NB4 (cell line): ENCODE data around the gene OR5AU1.

Experiments used
- CTCF ChIP-seq: IDR thresholded peaks from one replicate; pipeline ENCODE4 v1.5.1; 2012; ENCODE audit warnings: low read depth, low read length
- POLR2A ChIP-seq: IDR thresholded peaks from 2 replicates; pipeline ENCODE4 v1.6.1; 2011; ENCODE audit warnings: mild to moderate bottlenecking; ENCODE audit not compliant: insufficient read length; ENCODE audit errors: extremely low read depth

- peak; percentile 53 for TF ChIP-seq CTCF
- no peak for TF ChIP-seq POLR2A
Measured at GRCh38 chr14:21136024-21136423, 19.8 kb downstream of the OR5AU1 start.
